HFFc6 (cell line): ENCODE results near the gene OAS2. TPM values are rescaled to one million over a fixed set of nuclear protein-coding genes. Genes with fewer than 3 reads are reported as not detected.

ENCODE experiments used
- DNase-seq: peaks from one replicate; pipeline ENCODE4 v3.0.0-alpha.2; 2018
- H3K27ac Mint-ChIP-seq: 2 replicates; pipeline ENCODE4 v1.8.0; 2020; ENCODE audit warnings: mild to moderate bottlenecking, mixed read lengths
- H3K27me3 Mint-ChIP-seq: 2 replicates; pipeline ENCODE4 v1.8.0; 2021; ENCODE audit warnings: mild to moderate bottlenecking, moderate library complexity, mixed read lengths; ENCODE audit not compliant: insufficient read depth
- H3K36me3 Mint-ChIP-seq: 2 replicates; pipeline ENCODE4 v1.8.0; 2021; ENCODE audit warnings: low read depth, mixed read lengths
- H3K4me1 Mint-ChIP-seq: 2 replicates; pipeline ENCODE4 v1.8.0; 2020; ENCODE audit warnings: low read depth, mixed read lengths
- H3K4me3 Mint-ChIP-seq: 2 replicates; pipeline ENCODE4 v1.8.0; 2020; ENCODE audit warnings: mild to moderate bottlenecking, moderate library complexity, mixed read lengths
- H3K9me3 Mint-ChIP-seq: 2 replicates; pipeline ENCODE4 v1.8.0; 2020; ENCODE audit warnings: mild to moderate bottlenecking, mixed read lengths
- CTCF ChIP-seq: fragments of 200-600 bp; sonication (generic); IDR thresholded peaks from 2 replicates; pipeline ENCODE4 v1.5.0; 2021; ENCODE audit warnings: antibody characterized with exemption, mild to moderate bottlenecking
- total RNA-seq, 6 experiments: library from RNA; stranded (reverse); fragmentation: NEBNext Ultra II Directional; extraction: Animal tissue kit (Norgen Biotek cat#: 25700); gene quantifications; 2 replicates in 1 of 6; 3 replicates in 5 of 6; pipeline ENCODE4 v1.2.3, GENCODE V29; 2021

OAS2 gene
- total RNA-seq, 6 experiments from 2014 or later = 0.28 to 0.63 (median 0.47) TPM

DNA sequence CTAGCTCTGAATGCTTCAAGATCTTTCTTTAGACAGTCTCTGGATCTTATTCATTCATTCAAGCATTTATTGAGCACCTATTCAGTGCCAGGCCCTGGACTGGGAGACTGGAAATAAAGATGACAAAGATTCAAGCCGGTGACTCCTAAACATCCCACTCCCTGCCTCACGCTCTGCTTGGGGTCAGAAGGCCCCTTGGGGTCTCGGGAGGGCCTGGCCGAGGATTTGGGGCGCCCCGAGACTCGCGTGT lies 78.0 kb downstream of the OAS2 start:
- Mint-ChIP-seq H3K27me3 (peaks cover 27% of the 10 kb centered on the region), H3K27ac (no peak overlapping the region), H3K36me3 (no peaks in the 10 kb centered on the region), H3K9me3 (no peaks in the 10 kb centered on the region), H3K4me3 (no peak overlapping the region), H3K4me1 (no peaks in the 10 kb centered on the region)
- TF ChIP-seq CTCF = no peak
- no peak for DNase-seq

DNA sequence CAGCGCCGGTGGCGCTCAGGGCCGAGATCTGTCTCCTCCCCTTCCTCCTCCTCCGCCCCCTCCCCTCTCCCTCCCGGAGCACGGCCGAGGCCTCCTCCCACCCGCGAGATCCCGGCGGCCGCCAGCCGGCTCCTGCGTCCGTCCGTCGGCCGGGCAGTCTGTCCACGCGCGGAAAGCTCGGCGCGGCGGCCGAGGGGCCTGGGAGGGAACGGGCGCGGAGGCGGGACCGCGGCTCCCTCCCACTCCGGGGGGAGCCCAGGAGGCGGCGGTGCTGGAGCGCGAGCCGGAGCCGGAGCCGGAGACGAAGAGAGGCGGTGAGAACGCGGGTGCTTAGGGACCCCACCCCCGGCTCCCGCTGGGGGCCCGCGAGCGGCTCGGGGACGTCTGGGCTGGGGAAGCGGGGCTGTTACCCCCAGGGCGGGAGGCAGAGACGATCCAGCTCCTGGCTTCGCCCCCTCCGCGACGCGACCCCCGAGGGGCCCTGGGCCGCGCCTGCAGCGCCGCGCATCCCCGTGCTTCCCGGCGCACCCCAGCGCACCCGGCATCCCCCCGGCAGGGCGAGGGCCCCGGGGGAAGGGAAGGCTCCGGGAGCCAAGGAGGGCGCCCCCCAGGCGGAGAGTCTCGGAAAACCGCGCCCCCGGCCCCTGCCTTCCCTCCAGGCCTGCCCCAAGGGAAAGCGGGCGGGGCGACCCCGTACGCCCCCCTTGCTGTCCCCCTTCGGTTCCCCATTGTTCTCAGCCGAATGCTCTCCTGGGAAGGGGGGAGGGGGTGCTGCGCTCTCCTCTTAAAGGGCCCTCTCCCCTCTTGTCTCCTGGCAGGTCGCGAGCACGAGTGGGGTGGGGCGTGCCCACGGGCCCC lies 78.5 kb downstream of the OAS2 start, which contains the start of gene DTX1:
Gene DTX1 (plus strand): TSS at position 100 of the 858 bp plus-strand sequence. CDS start 1,463 bp downstream, outside the sequence.
- TF ChIP-seq CTCF = no peak
- no peaks in the 10 kb centered on the region for H3K36me3 Mint-ChIP-seq
- H3K4me1 Mint-ChIP-seq = no peaks in the 10 kb centered on the region
- H3K9me3 Mint-ChIP-seq = no peaks in the 10 kb centered on the region
- peaks cover 30% of the 10 kb centered on the region for H3K27me3 Mint-ChIP-seq
- H3K4me3 Mint-ChIP-seq = no peak within 1 kb of the TSS
- no peak within 1 kb of the TSS for H3K27ac Mint-ChIP-seq
- DNase-seq = no peak

DNA sequence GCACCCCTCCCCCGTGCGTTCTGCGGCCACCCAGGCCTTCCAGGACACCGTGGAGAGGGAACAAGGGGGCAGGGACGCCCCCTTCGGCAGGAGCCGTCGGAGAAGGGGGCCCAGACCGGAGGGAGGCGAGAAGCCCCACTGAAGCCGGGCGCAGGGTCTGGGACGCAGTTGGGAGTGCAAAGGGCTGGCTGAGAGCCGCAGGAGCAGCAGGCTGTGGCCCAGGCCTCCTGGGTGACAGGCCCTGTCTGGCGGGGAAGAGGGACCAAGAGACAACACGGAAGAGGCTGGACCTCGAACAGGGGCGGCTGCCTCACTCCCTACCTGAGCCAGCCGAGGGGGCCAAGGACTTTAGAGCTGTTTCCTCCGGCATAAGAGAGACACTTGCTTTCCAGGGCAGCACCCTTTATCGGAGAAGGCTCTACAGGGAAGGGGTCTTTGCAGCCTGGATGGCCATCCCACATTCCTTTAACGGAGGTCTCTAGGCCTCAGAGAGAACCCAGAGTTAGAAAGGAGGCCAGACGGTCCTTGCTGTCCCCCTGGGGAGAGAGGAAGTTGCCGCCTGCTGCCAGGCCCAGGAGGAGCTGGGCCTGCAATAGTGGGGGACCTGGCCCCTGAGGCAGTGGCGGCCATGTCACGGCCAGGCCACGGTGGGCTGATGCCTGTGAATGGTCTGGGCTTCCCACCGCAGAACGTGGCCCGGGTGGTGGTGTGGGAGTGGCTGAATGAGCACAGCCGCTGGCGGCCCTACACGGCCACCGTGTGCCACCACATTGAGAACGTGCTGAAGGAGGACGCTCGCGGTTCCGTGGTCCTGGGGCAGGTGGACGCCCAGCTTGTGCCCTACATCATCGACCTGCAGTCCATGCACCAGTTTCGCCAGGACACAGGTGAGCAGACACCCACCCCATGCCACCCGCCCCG lies 79.5 kb downstream of the OAS2 start:
- H3K4me1 Mint-ChIP-seq = no peaks in the 10 kb centered on the region
- H3K36me3 Mint-ChIP-seq = no peaks in the 10 kb centered on the region
- H3K4me3 Mint-ChIP-seq = no peak overlapping the region
- H3K27ac Mint-ChIP-seq = no peak overlapping the region
- TF ChIP-seq CTCF = no peak
- no peaks in the 10 kb centered on the region for H3K9me3 Mint-ChIP-seq
- DNase-seq = no peak
- H3K27me3 Mint-ChIP-seq = peaks cover 25% of the 10 kb centered on the region

DNA sequence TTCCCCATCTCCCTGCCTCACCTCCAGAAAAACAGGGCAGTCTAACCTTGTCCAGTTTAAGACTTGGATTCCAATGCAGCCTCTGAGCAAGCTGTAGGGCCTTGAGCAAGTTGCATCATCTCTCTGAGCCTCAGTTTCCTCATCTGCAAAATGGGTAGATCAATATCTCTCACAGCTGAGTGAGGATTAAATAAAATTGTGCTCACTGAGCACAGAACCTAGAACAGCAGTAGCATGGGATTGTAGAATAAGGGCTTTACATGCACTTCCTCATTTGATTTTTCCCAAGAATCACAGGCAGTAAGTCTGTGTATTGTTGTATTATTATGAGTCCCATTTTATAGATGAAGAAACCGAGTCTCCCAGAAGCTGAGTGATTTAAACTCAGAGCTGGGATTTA lies 80.2 kb downstream of the OAS2 start:
- no peaks in the 10 kb centered on the region for H3K9me3 Mint-ChIP-seq
- H3K4me3 Mint-ChIP-seq = no peak overlapping the region
- H3K36me3 Mint-ChIP-seq = no peaks in the 10 kb centered on the region

More for the DNA sequence above, 80.2 kb downstream of the OAS2 start:
- Mint-ChIP-seq H3K4me1 (no peaks in the 10 kb centered on the region), H3K27me3 (peaks cover 20% of the 10 kb centered on the region), H3K27ac (no peak overlapping the region)
- no peak for DNase-seq
- TF ChIP-seq CTCF = no peak
